ENCODE results near the gene ATOSA. TPM values are rescaled to one million over a fixed set of nuclear protein-coding genes. Genes with fewer than 3 reads are reported as not detected.
A peak's percentile ranks its signal among the peaks of the same experiment; 100 is the strongest.

The ATOSA gene
- total and polyA plus RNA-seq, 2 of the 13 experiments (the other 11 are each of a cell fraction or from before 2014, with no cell fraction given): 6.6 to 16.3 TPM

GRCh38 chr15:52678468-52679231 lies 538 bp downstream of the ATOSA start (continued):
- TF ChIP-seq PATZ1 (CRISPR knock-in tag; IDR thresholded peaks at IDR 0.05): peak; percentile 65
- no peak; the same call in 1 of the 2 replicates for TF ChIP-seq FOXC1 (CRISPR knock-in tag; IDR thresholded peaks at IDR 0.05; ENCODE audit: borderline replicate concordance)
- no peak for TF ChIP-seq SNAI1 (CRISPR knock-in tag; IDR thresholded peaks at IDR 0.05; ENCODE audit: borderline replicate concordance)
- TF ChIP-seq ZNF337 (CRISPR knock-in tag; IDR thresholded peaks at IDR 0.05; ENCODE audit: borderline replicate concordance, low read depth): no peak
- TF ChIP-seq RFX5 (IDR thresholded peaks at IDR 0.05; ENCODE audit: low read depth, low read length): no peak
- TF ChIP-seq MYC (CRISPR knock-in tag; IDR thresholded peaks at IDR 0.05; ENCODE audit: borderline replicate concordance): no peak
- TF ChIP-seq MTF2 (CRISPR knock-in tag; IDR thresholded peaks at IDR 0.05; ENCODE audit: borderline replicate concordance): peak; percentile 64; the same call in 1 of the 2 replicates
- TF ChIP-seq ZNF501 (CRISPR knock-in tag; IDR thresholded peaks at IDR 0.05): no peak
- peak; percentile 45; the same call in 1 of the 2 replicates for TF ChIP-seq ZNF264 (CRISPR knock-in tag; IDR thresholded peaks at IDR 0.05)
- no peak for TF ChIP-seq ZSCAN30 (CRISPR knock-in tag; IDR thresholded peaks at IDR 0.05)
- TF ChIP-seq ZNF280D (CRISPR knock-in tag; IDR thresholded peaks at IDR 0.05): peak; percentile 70; the same call in 1 of the 2 replicates
- peak; percentile 75; the same call in 1 of the 2 replicates for TF ChIP-seq GZF1 (CRISPR knock-in tag; IDR thresholded peaks at IDR 0.05)
- TF ChIP-seq RBM39 (IDR thresholded peaks at IDR 0.05; ENCODE audit: low read depth, low read length, poor library complexity, severe bottlenecking): no peak
- no peak for TF ChIP-seq THAP11 (CRISPR knock-in tag; IDR thresholded peaks at IDR 0.05)
- TF ChIP-seq HNRNPL (IDR thresholded peaks at IDR 0.05; ENCODE audit: low read depth, low read length): no peak; the same call in 1 of the 2 replicates
- TF ChIP-seq ETS1 (CRISPR knock-in tag; IDR thresholded peaks at IDR 0.05): no peak
- TF ChIP-seq SMARCC2 (IDR thresholded peaks at IDR 0.05): no peak
- no peak for TF ChIP-seq ZNF101 (CRISPR knock-in tag; IDR thresholded peaks at IDR 0.05; ENCODE audit: borderline replicate concordance, low read depth)
- TF ChIP-seq KLF11 (CRISPR knock-in tag; IDR thresholded peaks at IDR 0.05): no peak

Measured in HepG2 (cell line).